CD4-positive, alpha-beta T cell treated with Interleukin-6 for 4 hours (primary cell): Measurements from ENCODE around the gene KCMF1.

ENCODE experiments used
- DNase-seq: peaks from one replicate; pipeline ENCODE4 v3.0.0-alpha.2; 2020; ENCODE audit warnings: mixed read lengths

Gene KCMF1

DNA sequence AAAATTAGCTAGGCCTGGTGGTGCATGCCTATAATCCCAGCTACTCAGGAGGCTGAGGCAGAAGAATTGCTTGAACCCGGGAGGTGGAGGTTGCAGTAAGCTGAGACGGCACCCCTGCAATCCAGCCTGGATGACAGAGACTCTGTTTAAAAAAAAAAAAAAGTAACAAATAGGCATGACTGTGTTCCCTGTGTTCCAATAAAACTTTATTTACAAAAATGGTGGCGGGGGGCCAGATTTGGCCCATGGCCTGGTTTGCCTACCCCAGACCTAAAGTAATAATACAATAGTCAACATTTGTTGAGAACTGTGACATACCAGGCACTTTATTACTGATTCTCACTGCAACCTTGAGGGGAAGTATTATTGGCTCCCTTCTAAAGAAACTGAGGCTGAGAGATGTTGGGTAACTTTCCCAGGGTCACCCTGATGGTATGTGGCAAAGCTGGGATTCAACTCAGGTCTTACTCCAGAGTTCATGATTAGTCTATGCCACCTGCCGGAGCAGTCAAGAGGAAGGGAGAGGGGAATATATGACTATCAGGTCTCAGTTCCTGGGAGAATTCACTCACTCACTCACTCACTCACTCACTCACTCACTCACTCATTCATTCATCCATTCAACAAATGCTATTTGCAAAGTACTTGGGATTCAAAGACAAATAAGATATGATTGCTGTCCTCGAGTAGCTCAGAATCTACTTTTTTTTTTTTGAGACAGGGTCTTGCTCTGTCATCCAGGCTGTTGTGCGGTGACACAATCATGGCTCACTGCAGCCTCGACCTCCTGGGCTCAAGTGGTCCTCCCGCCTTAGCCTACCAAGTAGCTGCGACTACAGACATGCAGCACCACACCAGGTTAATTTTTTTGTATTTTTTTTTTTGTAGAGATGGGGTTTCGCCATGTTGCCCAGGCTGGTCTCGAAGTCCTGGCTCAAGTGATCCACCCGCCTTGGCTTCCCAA lies 14.3 kb upstream of the KCMF1 start:
- DNase-seq = no peak

DNA sequence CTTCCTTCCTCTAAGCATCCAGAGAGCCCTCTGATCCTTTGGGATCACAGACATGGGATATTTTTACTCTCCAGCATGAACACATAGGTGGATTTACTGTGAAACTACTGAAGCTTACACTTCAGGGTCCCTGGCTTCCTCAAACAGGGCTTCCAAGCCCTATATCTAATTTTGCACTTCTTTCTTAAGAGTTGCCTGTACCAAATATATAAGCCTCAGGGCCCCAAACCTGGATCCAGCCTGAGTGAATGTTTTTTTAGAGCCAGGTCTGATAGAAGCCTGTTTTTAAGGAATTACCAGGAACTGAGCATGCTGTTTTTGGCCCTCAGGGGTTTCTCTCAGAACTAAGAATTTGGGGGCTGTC lies 13.2 kb upstream of the KCMF1 start:
- DNase-seq = no peak

DNA sequence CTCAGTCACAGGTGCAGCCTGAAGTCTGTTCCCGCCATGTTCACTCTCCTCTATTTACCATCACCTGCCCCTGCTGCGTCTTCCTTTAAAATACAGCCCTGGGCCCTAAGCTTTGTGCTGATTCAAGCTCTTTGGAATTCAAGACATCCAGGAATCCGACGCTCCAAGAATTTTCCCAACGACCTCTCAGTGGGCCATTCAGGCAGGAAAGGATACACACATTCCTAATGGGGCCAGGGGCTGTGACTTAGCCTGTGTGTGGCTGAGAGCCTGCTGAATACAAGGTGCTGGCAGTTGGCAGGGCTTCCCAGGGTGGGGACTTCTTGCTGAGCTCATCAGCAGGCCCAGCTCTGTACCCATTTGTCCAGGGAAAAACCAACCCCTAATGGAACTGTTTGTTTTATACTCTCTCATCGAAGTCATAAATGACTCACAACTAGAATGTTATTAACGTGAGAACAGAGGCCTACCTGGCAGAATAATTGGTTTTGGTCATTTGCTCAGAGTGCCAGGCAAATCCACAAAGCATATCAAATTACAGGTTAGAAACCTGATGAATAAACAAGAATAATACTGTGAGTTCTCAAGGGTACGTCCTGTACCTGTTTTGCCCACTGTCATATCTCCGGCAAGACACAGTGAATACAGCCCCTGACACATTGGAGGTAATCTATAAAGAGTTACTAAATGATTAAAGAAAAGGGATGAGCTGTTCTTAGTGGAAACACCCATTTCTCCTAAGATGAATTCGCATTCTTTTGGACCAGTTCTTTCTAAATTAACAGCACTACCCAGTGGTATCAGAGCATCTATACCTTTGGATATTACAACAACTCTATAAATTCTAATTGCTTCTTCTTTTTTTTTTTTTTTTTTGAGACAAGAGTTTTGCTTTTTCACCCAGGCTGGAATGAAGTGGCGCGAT lies 12.6 kb upstream of the KCMF1 start:
- DNase-seq = no peak

DNA sequence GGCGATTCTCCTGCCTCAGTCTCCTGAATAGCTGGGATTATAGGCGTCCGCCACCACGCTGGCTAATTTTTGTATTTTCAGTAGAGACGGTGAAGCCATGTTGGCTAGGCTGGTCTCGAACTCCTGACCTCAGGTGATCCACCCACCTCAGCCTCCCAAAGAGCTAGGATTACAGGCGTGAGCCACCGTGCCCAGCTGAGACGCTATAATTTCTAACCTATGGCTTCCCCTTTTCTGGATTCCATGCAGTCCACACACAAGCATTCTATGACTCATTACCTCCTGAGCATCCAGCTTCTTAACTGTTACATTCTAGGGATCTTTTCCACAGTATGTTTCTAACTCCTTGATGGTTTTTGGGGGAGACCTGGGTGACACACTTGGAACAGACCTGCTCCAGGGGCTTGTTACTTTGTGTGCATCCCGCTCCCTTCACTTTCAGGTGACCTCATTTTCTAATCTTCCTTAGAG lies 11.8 kb upstream of the KCMF1 start:
- no peak for DNase-seq

GRCh38 chr2:84959566-84960506 lies 11.1 kb upstream of the KCMF1 start:
- DNase-seq = no peak

DNA sequence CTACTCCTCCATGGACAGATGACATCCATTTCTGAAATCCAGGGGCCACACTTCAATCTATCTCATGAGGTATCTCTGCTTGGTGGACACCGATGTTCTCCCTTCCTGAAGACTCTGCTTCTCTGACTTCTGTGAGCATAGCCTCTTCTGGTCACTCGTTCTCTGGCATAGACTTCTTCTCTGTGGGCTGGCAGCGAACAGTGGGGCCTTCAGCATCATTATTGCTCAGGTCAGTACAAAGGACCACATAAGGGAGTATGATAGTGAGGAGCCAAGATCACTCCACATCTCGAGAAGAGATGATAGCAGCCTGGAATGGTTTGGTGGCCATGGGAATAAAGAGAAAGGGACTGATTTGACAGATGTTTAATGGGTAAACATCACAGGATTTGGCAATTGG lies 8.0 kb upstream of the KCMF1 start:
- no peak for DNase-seq

- DNase-seq = no peak
These were observed 7.7 kb upstream of the KCMF1 start for GRCh38 chr2:84963323-84963691.

GRCh38 chr2:84963692-84964405 lies 7.1 kb upstream of the KCMF1 start:
- DNase-seq = no peak

GRCh38 chr2:84964406-84965191 lies 6.4 kb upstream of the KCMF1 start:
- DNase-seq = no peak

DNA sequence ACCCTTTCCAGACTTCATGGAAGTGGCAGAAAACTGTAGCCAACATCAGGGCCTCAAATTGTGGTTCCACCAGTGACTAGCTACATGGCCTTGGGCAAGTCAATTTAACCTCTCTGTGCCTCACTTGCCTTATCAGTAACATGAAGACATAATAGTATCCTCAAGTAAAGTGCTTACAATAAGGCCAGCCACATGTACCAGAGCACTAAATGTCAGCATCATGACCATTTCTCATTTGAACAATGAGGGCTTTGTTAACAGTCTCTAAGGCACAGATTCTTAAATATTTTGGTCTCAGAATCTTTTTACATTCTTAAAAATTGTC lies 5.8 kb upstream of the KCMF1 start:
- no peak for DNase-seq

GRCh38 chr2:84965827-84966226 lies 5.1 kb upstream of the KCMF1 start:
- no peak for DNase-seq

- DNase-seq = no peak
These were observed 4.2 kb upstream of the KCMF1 start for GRCh38 chr2:84966731-84967130.

DNA sequence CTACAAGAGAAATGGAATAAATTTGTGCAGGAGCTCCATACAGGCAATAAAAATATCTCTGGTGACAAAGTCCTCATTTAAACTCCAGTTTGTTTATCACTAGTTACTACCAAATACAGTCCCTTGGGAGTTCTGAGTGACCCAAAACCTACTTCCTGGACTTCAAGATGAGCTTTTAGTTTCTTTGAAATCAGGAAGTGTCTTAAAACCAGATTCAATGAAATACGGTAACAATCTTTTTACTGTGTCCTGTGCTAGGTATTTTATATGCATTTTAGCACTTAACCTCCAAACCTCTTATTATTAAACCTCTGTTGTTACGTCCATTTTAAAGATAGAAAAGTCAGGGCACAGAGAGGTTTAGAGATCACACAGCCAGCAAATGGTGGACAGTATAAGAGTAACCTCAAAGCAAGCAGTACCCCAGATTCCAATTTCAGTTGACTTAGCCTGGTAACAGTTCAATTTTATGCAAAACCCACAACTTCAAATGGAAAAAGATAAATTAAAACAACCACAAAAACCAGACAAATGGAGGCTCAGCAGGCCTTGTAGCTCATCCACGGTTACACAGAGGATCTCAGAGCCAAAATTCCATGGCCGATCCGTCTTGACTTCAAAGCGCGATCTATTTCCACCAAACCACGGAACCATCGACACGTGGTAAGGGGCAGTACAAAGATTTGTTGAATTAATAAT lies 1.3 kb upstream of the KCMF1 start:
- DNase-seq = peak; percentile 9

- peak; percentile 55 for DNase-seq
These were observed 622 bp upstream of the KCMF1 start for GRCh38 chr2:84970210-84970867.

DNA sequence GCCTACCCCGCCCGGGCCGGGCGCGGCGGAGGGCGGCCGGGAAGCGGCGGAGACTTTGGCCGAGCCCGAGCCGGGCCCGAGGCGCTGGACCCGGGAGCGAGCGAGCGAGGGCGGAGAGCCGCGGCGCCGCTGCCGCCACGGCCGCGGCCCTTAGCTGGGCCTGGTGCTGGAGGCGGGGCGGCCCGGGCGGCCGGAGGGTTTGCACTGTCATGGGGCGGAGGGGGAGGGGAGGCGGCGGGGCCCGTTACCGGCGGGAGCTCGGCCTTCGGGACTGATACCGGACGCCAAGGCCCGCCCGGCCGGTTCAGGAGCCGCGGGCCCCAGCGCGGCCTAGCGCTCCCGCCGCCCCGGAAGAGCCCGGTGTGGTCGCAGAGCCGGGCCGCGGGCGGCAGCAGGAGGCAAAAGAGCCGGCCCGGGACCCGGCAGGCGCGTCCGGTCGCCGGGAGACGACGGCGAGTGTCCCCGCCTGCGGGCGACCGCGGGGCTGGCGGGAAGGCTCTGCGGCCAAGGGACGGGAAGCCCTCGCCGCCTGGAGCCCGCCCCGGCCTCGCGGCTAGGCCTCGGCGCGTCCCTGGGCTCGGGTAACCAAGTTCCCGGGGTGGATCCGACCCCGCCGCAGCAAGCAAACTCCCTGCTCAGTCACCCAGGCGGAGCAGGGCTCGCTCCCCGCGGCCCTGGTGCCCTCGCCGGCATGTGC lies 697 bp downstream of the KCMF1 start:
- peak; percentile 72 for DNase-seq

GRCh38 chr2:84972207-84972783 lies 1.3 kb downstream of the KCMF1 start:
- no peak for DNase-seq

DNA sequence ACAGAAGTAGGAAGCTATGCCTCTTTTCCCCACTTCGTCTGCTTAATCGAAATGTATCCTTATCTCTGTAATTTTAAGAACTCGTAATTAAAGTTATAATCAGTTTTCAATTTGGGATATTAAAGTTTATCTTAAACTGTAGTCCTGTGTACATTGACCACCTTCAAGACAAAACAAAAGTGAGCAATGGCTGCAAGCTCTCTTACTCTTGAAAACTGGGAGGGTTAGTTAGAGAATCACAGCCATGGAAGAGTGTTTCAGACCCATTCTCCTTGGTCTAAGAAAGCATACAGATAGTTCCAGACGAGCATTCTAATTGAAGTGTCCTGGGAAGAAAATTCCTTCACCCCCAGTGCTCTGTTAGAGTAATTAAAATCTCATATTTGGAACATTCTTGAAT lies 2.0 kb downstream of the KCMF1 start:
- no peak for DNase-seq

GRCh38 chr2:84980263-84980983 lies 9.5 kb downstream of the KCMF1 start:
- no peak for DNase-seq
